HEK293 (cell line): ENCODE results near the gene ASIC4.

ENCODE experiments used
- CTCF ChIA-PET: fragments of 350-600 bp; formaldehyde crosslinking; extraction: SDS; loops from one replicate; lab custom pipeline; 2021; ENCODE audit warnings: antibody characterized with exemption; lab: Yijun Ruan, JAX
- POLR2A ChIA-PET: fragments of 300-600 bp; formaldehyde crosslinking; extraction: SDS; loops from one replicate; lab custom pipeline; 2020; ENCODE audit warnings: antibody characterized with exemption, inconsistent platforms; lab: Yijun Ruan, JAX
- H3K27ac ChIP-seq: fragments of 200-500 bp; sonication (Bioruptor generic); 2 replicates; pipeline ENCODE4 v1.5.1; 2014; ENCODE audit warnings: low read depth, low read length, control low read depth, inconsistent platforms; ENCODE audit errors: extremely low read depth
- H3K36me3 ChIP-seq, 2 experiments: fragments of 200-500 bp in 1 of 2; sonication (Bioruptor generic) in 1 of 2; 1 replicate in 1 of 2; 2 replicates in 1 of 2; pipeline ENCODE4 v1.5.1; 2014 to 2017; ENCODE audit warnings: inconsistent platforms in 2 of 2, low read length in 2 of 2; ENCODE audit not compliant: control insufficient read depth in 2 of 2, insufficient read depth in 1 of 2
- H3K4me1 ChIP-seq: fragments of 200-500 bp; sonication (Bioruptor generic); 2 replicates; pipeline ENCODE4 v1.5.1; 2014; ENCODE audit warnings: mild to moderate bottlenecking, low read length, inconsistent platforms; ENCODE audit not compliant: control insufficient read depth, insufficient read depth
- H3K4me3 ChIP-seq: 2 replicates; pipeline ENCODE4 v1.5.1; 2011; ENCODE audit warnings: low read depth, mild to moderate bottlenecking, control low read depth, low read length, moderate library complexity
- H3K9me3 ChIP-seq: fragments of 200-500 bp; sonication (Bioruptor generic); 2 replicates; pipeline ENCODE4 v1.5.1; 2014; ENCODE audit warnings: low read depth, low read length, inconsistent platforms; ENCODE audit not compliant: control insufficient read depth, insufficient read depth
- GLI2 ChIP-seq: fragments of 450-650 bp; formaldehyde crosslinking; IDR thresholded peaks from 2 replicates; pipeline ENCODE4; 2017; ENCODE audit warnings: missing biosample characterization, missing genetic modification characterization, low read depth, borderline replicate concordance
- KLF10 ChIP-seq: fragments of 450-650 bp; IDR thresholded peaks from 2 replicates; pipeline ENCODE4 v1.5.1; 2018; ENCODE audit warnings: missing biosample characterization, mild to moderate bottlenecking, missing genetic modification characterization
- ZNF23 ChIP-seq: fragments of 450-650 bp; formaldehyde crosslinking; IDR thresholded peaks from 2 replicates; pipeline ENCODE4 v1.5.1; 2016; ENCODE audit warnings: missing biosample characterization, missing genetic modification characterization, borderline replicate concordance
- ZNF335 ChIP-seq: fragments of 450-650 bp; formaldehyde crosslinking; conservative IDR thresholded peaks from 2 replicates; pipeline ENCODE4 v1.5.1; 2016; ENCODE audit warnings: missing biosample characterization, missing genetic modification characterization
- ZNF341 ChIP-seq: fragments of 450-650 bp; formaldehyde crosslinking; IDR thresholded peaks from 2 replicates; pipeline ENCODE4; 2016; ENCODE audit warnings: low read depth, missing biosample characterization, missing genetic modification characterization
- TF ChIP-seq, protein P1 (sequence below): fragments of 450-650 bp; formaldehyde crosslinking; IDR thresholded peaks from 2 replicates; pipeline ENCODE4 v1.5.1; 2016; ENCODE audit warnings: missing biosample characterization, missing genetic modification characterization
- TF ChIP-seq, protein P2 (sequence below): fragments of 450-650 bp; formaldehyde crosslinking; IDR thresholded peaks from 2 replicates; pipeline ENCODE4 v1.5.1; 2016; ENCODE audit warnings: missing biosample characterization, missing genetic modification characterization, low read depth
- TF ChIP-seq, protein P3 (sequence below): fragments of 450-650 bp; formaldehyde crosslinking; IDR thresholded peaks from 2 replicates; pipeline ENCODE4 v1.5.1; 2016; ENCODE audit warnings: missing biosample characterization, missing genetic modification characterization
- TF ChIP-seq, protein P4 (sequence below): fragments of 450-650 bp; formaldehyde crosslinking; IDR thresholded peaks from 2 replicates; pipeline ENCODE4 v1.5.1; 2016; ENCODE audit warnings: missing biosample characterization, missing genetic modification characterization
- TF ChIP-seq, protein P5 (sequence below): fragments of 450-650 bp; formaldehyde crosslinking; IDR thresholded peaks from 2 replicates; pipeline ENCODE4 v1.5.1; 2016; ENCODE audit warnings: missing biosample characterization, missing genetic modification characterization, low read depth

Gene ASIC4

DNA sequence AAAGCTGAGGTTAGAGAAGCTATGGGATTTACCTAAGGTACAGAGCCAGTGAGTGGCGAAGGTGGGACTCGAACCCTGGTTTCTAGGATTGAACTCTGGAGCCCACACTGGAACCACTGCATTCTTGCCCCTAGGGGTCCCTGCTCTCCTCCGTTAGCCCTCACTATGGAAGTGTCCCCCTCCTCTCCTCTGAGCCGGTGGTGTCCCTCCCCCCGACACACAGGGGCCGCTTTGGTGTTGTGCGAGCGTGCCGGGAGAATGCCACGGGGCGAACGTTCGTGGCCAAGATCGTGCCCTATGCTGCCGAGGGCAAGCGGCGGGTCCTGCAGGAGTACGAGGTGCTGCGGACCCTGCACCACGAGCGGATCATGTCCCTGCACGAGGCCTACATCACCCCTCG lies 24.1 kb upstream of the ASIC4 start:
- ChIA-PET CTCF (interaction anchor here (0.6 to 11.4 kb wide), 4 partner anchors 20 to 1739 kb away, joined by 3 to 252 read pairs (median 6); no protein-coding TSS in a partner anchor), POLR2A (no interaction called here)
- TF ChIP-seq, protein P1, sequence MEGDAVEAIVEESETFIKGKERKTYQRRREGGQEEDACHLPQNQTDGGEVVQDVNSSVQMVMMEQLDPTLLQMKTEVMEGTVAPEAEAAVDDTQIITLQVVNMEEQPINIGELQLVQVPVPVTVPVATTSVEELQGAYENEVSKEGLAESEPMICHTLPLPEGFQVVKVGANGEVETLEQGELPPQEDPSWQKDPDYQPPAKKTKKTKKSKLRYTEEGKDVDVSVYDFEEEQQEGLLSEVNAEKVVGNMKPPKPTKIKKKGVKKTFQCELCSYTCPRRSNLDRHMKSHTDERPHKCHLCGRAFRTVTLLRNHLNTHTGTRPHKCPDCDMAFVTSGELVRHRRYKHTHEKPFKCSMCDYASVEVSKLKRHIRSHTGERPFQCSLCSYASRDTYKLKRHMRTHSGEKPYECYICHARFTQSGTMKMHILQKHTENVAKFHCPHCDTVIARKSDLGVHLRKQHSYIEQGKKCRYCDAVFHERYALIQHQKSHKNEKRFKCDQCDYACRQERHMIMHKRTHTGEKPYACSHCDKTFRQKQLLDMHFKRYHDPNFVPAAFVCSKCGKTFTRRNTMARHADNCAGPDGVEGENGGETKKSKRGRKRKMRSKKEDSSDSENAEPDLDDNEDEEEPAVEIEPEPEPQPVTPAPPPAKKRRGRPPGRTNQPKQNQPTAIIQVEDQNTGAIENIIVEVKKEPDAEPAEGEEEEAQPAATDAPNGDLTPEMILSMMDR (tag by site-specific recombination) = peak; percentile 24; the same call in 1 of the 2 replicates
- TF ChIP-seq, protein P2, sequence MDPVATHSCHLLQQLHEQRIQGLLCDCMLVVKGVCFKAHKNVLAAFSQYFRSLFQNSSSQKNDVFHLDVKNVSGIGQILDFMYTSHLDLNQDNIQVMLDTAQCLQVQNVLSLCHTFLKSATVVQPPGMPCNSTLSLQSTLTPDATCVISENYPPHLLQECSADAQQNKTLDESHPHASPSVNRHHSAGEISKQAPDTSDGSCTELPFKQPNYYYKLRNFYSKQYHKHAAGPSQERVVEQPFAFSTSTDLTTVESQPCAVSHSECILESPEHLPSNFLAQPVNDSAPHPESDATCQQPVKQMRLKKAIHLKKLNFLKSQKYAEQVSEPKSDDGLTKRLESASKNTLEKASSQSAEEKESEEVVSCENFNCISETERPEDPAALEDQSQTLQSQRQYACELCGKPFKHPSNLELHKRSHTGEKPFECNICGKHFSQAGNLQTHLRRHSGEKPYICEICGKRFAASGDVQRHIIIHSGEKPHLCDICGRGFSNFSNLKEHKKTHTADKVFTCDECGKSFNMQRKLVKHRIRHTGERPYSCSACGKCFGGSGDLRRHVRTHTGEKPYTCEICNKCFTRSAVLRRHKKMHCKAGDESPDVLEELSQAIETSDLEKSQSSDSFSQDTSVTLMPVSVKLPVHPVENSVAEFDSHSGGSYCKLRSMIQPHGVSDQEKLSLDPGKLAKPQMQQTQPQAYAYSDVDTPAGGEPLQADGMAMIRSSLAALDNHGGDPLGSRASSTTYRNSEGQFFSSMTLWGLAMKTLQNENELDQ (tag by site-specific recombination) = no peak
- Histone ChIP-seq H3K4me1 (no peaks in the 10 kb centered on the region), H3K9me3 (no peaks in the 10 kb centered on the region), H3K36me3 (no peaks in the 10 kb centered on the region), H3K27ac (no peak overlapping the region), H3K4me3 (no peak overlapping the region)

DNA sequence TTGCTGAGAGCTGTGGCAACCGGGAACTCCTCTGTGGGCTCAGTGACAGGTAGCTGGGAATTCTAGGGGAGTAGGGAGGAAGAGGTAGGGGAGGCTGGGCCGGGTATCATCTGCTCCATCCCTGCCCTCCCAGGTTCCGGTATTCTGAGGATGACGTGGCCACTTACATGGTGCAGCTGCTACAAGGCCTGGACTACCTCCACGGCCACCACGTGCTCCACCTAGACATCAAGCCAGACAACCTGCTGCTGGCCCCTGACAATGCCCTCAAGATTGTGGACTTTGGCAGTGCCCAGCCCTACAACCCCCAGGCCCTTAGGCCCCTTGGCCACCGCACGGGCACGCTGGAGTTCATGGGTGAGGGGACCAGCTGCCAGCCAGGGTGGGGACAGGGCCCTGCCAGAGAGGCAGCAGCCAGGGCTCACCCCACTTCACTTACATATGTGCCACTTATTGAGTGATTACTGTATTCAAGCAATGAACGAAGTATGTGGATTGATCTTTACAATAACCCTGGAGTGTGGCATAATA lies 23.6 kb upstream of the ASIC4 start:
- POLR2A ChIA-PET = no interaction called here
- CTCF ChIA-PET = interaction anchor here (0.5 to 11.4 kb wide), 5 partner anchors 11 to 88 kb away, joined by 4 to 252 read pairs (median 8); no protein-coding TSS in a partner anchor
- Histone ChIP-seq H3K36me3 (no peaks in the 10 kb centered on the region), H3K4me1 (peaks cover 2% of the 10 kb centered on the region; the same call in 1 of the 2 replicates), H3K27ac (no peak overlapping the region), H3K9me3 (no peaks in the 10 kb centered on the region), H3K4me3 (no peak overlapping the region)
- TF ChIP-seq KLF10 (tag by site-specific recombination) (no peak), ZNF23 (tag by site-specific recombination) (no peak), ZNF341 (tag by site-specific recombination) (no peak), GLI2 (tag by site-specific recombination) (no peak), ZNF335 (tag by site-specific recombination) (no peak)
- TF ChIP-seq, protein P3, sequence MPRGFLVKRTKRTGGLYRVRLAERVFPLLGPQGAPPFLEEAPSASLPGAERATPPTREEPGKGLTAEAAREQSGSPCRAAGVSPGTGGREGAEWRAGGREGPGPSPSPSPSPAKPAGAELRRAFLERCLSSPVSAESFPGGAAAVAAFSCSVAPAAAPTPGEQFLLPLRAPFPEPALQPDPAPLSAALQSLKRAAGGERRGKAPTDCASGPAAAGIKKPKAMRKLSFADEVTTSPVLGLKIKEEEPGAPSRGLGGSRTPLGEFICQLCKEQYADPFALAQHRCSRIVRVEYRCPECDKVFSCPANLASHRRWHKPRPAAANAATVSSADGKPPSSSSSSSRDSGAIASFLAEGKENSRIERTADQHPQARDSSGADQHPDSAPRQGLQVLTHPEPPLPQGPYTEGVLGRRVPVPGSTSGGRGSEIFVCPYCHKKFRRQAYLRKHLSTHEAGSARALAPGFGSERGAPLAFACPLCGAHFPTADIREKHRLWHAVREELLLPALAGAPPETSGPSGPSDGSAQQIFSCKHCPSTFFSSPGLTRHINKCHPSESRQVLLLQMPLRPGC (tag by site-specific recombination) = no peak
- TF ChIP-seq, protein P4, sequence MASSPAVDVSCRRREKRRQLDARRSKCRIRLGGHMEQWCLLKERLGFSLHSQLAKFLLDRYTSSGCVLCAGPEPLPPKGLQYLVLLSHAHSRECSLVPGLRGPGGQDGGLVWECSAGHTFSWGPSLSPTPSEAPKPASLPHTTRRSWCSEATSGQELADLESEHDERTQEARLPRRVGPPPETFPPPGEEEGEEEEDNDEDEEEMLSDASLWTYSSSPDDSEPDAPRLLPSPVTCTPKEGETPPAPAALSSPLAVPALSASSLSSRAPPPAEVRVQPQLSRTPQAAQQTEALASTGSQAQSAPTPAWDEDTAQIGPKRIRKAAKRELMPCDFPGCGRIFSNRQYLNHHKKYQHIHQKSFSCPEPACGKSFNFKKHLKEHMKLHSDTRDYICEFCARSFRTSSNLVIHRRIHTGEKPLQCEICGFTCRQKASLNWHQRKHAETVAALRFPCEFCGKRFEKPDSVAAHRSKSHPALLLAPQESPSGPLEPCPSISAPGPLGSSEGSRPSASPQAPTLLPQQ (tag by site-specific recombination) = no peak
- TF ChIP-seq, protein P5, sequence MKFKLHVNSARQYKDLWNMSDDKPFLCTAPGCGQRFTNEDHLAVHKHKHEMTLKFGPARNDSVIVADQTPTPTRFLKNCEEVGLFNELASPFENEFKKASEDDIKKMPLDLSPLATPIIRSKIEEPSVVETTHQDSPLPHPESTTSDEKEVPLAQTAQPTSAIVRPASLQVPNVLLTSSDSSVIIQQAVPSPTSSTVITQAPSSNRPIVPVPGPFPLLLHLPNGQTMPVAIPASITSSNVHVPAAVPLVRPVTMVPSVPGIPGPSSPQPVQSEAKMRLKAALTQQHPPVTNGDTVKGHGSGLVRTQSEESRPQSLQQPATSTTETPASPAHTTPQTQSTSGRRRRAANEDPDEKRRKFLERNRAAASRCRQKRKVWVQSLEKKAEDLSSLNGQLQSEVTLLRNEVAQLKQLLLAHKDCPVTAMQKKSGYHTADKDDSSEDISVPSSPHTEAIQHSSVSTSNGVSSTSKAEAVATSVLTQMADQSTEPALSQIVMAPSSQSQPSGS (tag by site-specific recombination) = no peak
